Left hindlimb (tissue), 1 donor: ENCODE data around the gene BANP.
"Not testable (repeated sequence)": the region's sequence is repeated elsewhere in the genome, so short reads cannot be mapped to it uniquely, and the experiment has no call there.

Experiments
- DNase-seq: peaks from one replicate; pipeline ENCODE4 v3.0.0-alpha.2; 2018

The BANP gene

GRCh38 chr16:87950765-87951551 is at the start of gene BANP:
Gene BANP, plus strand, starts transcription at chr16:87951434. Its CDS starts 23,682 bp downstream, at chr16:87975116.
- peak; percentile 98 for DNase-seq

GRCh38 chr16:87904963-87905362 is 46.3 kb upstream of the BANP start:
- DNase-seq: not testable (repeated sequence)

GRCh38 chr16:87905521-87905920 is 45.7 kb upstream of the BANP start:
- not testable (repeated sequence) for DNase-seq

- DNase-seq: not testable (repeated sequence)
These were observed 43.1 kb upstream of the BANP start for GRCh38 chr16:87908101-87908500.

GRCh38 chr16:87909203-87909935 is 41.9 kb upstream of the BANP start:
- peak; percentile 60 for DNase-seq

GRCh38 chr16:87911106-87911763 is 40.0 kb upstream of the BANP start:
- peak; percentile 71 for DNase-seq

GRCh38 chr16:87912691-87913090 is 38.5 kb upstream of the BANP start:
- DNase-seq: not testable (repeated sequence)

GRCh38 chr16:87914021-87914725 is 37.1 kb upstream of the BANP start:
- not testable (repeated sequence) for DNase-seq

GRCh38 chr16:87914812-87915211 is 36.4 kb upstream of the BANP start:
- DNase-seq: no peak

- no peak for DNase-seq
These were observed 33.7 kb upstream of the BANP start for GRCh38 chr16:87917503-87917902.

- DNase-seq: peak; percentile 57
These were observed 32.9 kb upstream of the BANP start for GRCh38 chr16:87918338-87918737.

- DNase-seq: peak; percentile 76
These were observed 32.2 kb upstream of the BANP start for GRCh38 chr16:87918866-87919680.

GRCh38 chr16:87919681-87919994 is 31.6 kb upstream of the BANP start:
- DNase-seq: no peak

- no peak for DNase-seq
These were observed 29.9 kb upstream of the BANP start for GRCh38 chr16:87921236-87921773.

- no peak for DNase-seq
These were observed 28.9 kb upstream of the BANP start for GRCh38 chr16:87922250-87922871.

GRCh38 chr16:87924041-87924810 is 27.0 kb upstream of the BANP start:
- no peak for DNase-seq

GRCh38 chr16:87924811-87925670 is 26.2 kb upstream of the BANP start:
- DNase-seq: no peak

GRCh38 chr16:87926246-87927194 is 24.7 kb upstream of the BANP start:
- no peak for DNase-seq
